Measurements from ENCODE around the gene GPD1.

DNA sequence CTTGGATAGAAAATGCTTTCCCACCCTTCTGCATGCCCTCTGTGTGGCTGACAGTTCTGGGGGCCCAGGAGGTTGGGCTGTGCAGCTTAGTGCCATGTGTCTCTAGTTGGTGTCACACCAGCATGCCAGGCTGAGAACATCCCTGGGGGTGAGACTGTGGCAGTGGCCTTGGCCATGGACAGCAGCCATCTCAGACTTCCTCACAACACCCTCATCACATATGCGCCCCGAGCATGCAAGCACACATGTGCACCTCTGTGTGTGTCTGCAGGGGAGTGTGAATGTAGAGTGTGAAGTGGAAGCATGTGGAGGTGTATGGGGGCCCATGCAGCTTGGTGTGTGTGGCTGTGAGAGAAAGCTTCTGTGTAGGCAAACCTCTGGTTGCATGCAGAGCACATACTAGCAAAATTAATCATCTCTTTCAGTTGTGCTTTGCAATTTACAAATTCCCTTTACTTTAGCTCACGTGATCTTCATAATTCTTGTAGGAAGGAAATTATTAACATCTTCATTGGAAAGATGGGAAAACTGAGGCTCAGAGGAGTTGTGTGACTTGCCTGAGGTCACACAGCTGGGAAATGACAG, 38.0 kb upstream of the GPD1 start:
- TF ChIP-seq CTCF (IDR thresholded peaks at IDR 0.05) (no peak), POLR2A (IDR thresholded peaks at IDR 0.05) (no peak)

Measured in right lobe of liver (tissue), 4 donors.